ENCODE results near the gene GPX7.
A peak's percentile ranks its signal among the peaks of the same experiment; 100 is the strongest.

The GPX7 gene

GRCh38 chr1:52585474-52585873 lies 16.7 kb upstream of the GPX7 start:
- no peak for DNase-seq

- DNase-seq: no peak
Observed at GRCh38 chr1:52588027-52588426, 14.1 kb upstream of the GPX7 start.

- DNase-seq: no peak
Observed at GRCh38 chr1:52588535-52588934, 13.6 kb upstream of the GPX7 start.

- DNase-seq: peak in 3 of 51 donors; percentile 3 to 7 (median 4)
Observed at GRCh38 chr1:52590266-52590665, 11.9 kb upstream of the GPX7 start.

GRCh38 chr1:52592637-52593323 lies 9.4 kb upstream of the GPX7 start:
- no peak for DNase-seq

DNA sequence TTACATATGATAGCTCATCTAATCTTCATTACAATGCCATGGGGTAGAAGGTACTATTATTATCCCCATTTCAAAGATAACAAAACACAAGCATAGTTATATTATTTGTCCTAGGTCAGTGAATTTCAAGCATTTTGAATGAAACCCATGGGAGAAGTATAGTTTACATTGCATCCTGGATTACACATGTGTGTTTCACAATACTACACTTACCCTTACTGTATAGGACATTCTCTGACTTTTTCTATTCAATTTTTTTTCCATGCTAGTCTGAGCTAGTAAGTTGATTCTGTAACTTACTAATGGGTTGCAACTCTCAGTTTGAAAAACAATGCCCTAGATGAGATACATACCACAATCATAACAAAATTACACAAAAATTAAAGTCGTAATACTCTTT lies 8.7 kb upstream of the GPX7 start:
- no peak for DNase-seq

DNA sequence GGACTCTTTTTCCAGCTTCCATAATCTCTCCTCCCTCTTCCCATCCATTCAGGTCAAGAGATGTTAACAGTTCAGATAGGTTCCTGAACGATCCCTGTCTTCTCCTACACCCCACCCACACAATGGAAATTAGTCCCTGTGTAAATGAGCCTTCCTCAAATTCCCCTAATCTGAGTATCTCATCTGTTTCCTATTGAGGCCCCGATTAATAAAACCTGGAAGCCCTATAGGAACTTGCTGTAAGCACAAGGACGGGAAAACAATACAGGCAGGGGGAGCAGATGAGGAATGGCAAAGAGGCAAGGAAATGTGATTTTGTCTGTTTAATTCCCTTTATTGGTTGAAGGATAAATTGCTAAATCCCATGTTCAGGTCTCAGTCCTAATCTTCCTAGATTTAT lies 7.1 kb upstream of the GPX7 start:
- DNase-seq: no peak

DNA sequence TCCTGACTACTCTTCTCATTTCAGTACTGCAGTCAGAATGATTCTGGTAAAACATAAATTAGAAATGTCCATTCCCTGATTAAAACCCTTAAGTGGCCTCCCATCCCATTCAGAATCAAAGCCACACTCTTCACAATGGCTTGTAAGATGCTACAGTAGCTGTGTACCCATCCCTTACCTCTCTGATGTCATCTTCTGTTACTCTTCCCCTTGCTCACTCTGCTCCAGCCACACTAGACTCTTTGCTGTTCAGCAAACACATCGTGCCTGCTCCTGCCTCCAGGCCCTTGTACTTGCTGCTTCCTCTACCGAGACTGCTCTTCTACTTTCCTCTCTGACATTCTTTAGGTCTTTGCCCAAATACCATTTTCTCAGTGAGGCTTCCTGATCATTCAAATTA lies 4.3 kb upstream of the GPX7 start:
- DNase-seq: no peak

DNA sequence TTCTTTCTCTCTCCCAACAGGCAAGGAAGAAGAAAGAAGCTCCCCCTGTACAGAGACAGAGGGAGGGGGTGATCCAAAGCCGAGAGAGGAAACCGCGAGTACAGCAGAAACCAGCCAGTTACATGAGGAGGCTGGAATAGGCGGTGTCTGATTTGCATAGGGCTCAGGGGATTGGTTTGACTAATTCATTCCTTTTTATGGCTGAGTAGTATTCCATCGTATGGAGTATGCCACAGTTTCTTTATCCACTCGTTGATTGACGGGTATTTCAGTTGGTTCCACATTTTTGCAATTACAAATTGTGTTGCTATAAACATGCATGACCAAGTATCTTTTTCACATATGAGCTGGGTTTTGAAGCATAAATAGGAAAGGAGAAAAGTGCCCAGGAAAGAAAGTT lies 3.4 kb upstream of the GPX7 start:
- DNase-seq: no peak

- DNase-seq: no peak
Observed at GRCh38 chr1:52599236-52599635, 2.9 kb upstream of the GPX7 start.

GRCh38 chr1:52600533-52601179 lies 1.5 kb upstream of the GPX7 start:
- no peak for DNase-seq

GRCh38 chr1:52601519-52601918 lies 652 bp upstream of the GPX7 start:
- no peak for DNase-seq

DNA sequence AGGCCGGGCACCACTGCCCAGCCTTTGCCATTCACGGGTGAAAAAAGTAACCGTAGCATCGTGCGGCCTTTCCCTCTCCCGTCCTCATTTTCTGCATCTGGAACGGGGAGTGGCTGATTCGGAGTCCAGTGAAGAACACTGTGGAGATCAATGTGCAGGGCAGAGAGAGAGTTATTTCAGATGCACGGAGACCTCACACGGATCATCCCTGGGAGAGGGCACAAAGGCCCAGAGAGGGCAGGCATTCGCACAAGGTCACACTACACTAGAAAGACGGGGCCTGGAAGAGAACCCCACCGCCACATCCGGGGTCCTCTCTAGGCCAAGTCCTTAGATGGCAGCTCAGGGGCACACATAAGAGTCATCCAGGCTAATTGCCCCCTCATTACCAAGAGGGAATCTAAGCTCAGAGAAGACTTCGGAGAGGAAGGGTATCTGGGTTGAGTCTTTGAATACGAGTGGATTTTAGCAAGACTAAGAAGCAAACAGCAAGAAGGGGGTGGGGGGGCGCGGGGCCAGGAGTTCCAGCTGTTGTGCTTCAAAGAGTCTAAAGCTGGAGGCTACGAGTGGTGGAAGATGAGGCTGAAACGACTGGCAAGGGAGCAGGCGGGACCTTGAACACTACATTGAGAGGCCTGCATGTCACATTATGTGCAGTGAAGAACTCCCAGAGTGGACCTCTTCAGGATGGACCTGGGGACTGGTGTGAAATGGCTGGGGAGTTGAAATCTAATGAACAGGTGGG lies 857 bp downstream of the GPX7 start:
- peak in 8 of 51 donors; percentile 2 to 68 (median 25) for DNase-seq

DNA sequence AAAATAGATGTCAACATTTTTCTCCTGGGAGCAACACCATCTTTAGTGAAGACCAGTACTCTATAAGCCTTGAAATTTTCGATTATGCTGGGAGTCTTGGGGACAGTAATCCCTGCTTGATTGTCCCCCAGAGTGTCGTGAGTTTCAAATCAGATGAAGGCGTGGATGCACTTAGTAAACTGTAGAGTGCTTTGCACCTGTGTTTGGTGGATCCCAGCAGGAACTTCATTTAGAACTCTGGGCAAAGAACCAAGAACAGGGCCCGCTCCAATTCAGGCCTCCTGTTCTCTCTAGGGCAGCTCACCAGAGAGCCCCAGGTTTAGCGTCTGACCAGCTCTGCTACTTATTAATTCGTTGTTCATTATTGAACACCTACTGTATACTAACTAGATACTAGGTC lies 1.5 kb downstream of the GPX7 start:
- DNase-seq: peak in 1 of 51 donors; percentile 2

DNA sequence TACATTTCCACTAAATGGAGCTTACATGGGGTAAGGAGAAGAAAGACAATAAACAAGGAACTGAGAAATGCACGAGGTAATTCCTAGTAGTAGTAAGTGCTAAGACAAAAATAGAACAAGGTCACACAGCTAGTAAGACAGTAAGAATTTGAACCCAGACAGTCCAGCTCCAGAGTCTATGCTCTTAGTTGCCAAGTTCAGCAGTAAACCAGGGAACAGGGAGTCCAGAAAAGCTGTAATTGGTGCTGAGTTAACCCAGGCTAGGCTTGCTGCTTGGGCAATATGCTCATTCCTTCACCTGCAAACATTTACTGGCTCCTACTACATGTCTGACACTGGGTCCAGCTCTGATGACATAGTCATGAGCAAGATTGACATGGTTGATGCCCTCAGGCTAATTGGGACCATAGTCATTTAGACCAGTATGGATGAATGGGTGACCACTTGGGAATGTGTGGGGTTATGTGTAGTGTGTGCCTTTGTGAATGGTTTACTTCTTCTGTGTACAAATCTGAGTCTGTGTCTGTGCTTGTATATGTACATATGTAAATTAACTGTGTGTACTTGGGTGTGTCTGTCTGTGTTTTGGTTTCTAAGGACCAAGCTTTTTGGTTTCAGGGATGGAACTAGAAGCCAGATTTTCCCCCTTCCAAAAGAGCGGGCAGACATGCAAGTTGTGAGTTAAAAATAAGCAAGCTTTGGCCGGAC lies 2.0 kb downstream of the GPX7 start:
- DNase-seq: no peak

DNA sequence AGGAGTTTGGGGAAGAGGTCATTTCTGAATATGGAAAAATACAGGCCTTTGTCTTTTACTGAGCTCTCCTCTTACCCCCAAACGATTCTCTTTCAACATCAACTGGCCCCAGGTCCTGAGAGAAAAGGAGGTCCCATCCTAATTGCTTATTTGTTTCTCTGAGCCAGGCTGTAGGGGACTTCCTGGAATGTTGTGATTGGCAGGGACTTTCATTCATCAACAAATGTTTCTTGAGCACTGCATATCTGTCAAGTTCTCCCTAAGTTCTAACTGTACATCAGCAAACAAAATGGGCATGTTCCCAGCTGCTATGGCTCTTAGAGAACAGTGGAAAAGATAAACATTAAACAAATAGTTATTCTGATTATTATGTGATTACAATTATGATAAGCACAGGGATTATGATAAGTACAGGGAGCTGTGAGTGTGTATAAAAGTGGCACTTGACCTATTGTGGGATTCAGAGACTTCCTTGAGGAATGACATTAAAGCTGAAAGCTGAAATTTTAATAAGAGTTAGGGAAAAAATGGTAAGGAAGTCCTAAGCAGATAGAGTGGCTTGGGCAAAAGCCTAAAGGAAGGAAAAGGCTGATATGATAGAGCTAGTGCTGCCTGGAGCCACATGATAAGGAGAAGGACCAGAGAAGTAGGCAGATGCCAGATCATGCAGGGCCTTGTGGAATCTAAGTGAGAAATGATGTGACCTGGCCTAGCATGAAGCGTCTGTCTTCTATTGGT lies 11.6 kb downstream of the GPX7 start:
- DNase-seq: no peak

DNA sequence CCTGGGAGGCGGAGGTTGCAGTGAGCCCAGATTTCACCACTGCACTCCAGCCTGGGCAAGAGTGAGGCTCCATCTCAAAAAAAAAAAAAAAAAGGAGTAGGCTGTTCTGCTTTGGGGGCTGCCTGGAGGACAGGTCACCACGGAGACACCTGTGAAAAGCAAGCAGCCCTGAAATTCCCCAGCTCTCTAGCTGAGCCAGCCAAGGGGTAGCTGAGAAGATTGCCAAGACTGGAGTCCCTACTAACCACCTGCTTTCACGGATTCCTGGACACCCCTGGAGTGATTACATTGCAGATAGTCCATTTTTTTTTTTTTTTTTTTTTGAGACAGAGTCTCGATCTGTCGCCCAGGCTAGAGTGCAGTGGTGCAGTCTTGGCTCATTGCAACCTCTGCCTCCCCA lies 12.5 kb downstream of the GPX7 start:
- no peak for DNase-seq

DNA sequence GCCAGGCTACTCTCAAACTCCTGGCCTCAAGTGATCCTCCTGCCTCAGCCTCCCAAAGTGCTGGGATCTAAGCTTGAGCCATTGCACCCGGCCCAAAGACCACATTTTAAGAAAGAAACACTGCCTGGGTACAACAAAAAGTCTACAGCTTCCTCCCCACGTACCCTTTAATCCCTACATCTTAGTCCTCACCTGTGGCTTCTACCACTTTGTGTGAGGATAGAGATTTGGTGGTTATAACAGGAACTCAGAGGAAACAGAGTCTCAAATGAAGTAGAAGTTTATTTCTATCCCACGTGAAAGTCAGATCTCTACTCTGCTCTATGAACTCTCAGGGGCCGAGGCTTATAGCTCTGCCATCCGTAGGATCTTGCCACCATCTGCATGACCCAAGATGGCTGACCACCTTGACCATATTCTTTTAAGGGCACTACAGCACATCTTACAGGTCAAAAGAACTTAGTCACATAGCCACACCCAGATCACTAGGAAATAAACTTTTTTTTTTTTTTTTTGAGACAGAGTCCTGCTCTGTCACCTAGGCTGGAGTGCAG lies 13.4 kb downstream of the GPX7 start:
- no peak for DNase-seq

- no peak for DNase-seq
Observed at GRCh38 chr1:52621950-52622349, 19.8 kb downstream of the GPX7 start.

GRCh38 chr1:52623812-52624211 lies 21.6 kb downstream of the GPX7 start:
- no peak for DNase-seq

DNA sequence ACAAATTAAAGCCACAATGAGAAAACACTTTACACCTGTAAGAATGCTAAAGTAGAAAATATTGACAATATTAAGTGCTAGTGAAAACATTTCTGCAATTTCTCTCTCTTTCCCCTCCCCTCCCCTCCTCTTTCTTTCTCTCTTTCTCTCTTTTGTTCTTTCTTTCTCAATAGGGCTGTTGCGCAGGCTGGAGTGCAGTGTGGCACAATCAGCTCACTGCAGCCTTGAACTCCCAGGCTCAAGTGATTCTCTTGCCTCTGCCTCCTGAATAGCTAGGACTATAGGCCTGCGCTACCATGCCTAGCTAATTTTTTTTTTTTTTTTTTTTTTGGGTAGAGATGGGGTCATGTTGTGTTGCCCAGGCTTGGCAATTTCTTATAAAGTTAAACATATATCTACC lies 24.9 kb downstream of the GPX7 start:
- no peak for DNase-seq
